B cell (primary cell): Measurements from ENCODE around the gene RAD9A. TPM values are rescaled to one million over a fixed set of nuclear protein-coding genes. Genes with fewer than 3 reads are reported as not detected.
A peak's percentile ranks its signal among the peaks of the same experiment; 100 is the strongest.

Source experiments
- ATAC-seq: fragments of 200-7000 bp; cut with Tn5 transposase; one replicate; pipeline ENCODE4 v1.10.0; 2021; ENCODE audit warnings: low read depth, mild to moderate bottlenecking, moderate number of reproducible peaks, moderate library complexity
- CTCF ChIA-PET: fragments of 350-600 bp; sonication (Branson Sonifier 250); formaldehyde crosslinking; loops from one replicate; lab custom pipeline; 2021; ENCODE audit warnings: antibody characterized with exemption, inconsistent platforms; lab: Charles Lee
- POLR2A ChIA-PET: fragments of 350-600 bp; sonication (Branson Sonifier 250); formaldehyde crosslinking; loops from one replicate; lab custom pipeline; 2021; ENCODE audit warnings: antibody characterized with exemption; lab: Charles Lee
- DNase-seq: peaks from one replicate; pipeline ENCODE4 v3.0.0; 2013
- H2AFZ ChIP-seq: 2 replicates; pipeline ENCODE4 v1.6.1; 2012; ENCODE audit warnings: mild to moderate bottlenecking, low read depth, low read length; ENCODE audit not compliant: insufficient read depth, poor library complexity, severe bottlenecking
- H3K27ac ChIP-seq, 2 donors: 1 replicate in 1 of 2; 2 replicates in 1 of 2; pipeline ENCODE4 v1.5.1; 2012 to 2013; ENCODE audit warnings: low read length in 2 of 2, mild to moderate bottlenecking in 2 of 2, moderate library complexity in 1 of 2
- H3K27me3 ChIP-seq, 4 experiments: fragments of 200-600 bp in 1 of 4; sonication (generic) in 1 of 4; replicated peaks in 1 of 4; 1 replicate in 2 of 4; 2 replicates in 2 of 4; pipeline versions ENCODE4 v1.6.1 to v1.7.0; 2013 to 2016; ENCODE audit warnings: low read length in 3 of 4, mild to moderate bottlenecking in 2 of 4, mixed read lengths in 1 of 4, moderate library complexity in 1 of 4; ENCODE audit not compliant: insufficient read depth in 4 of 4, control insufficient read depth in 3 of 4; ENCODE audit errors: control extremely low read depth in 1 of 4
- H3K36me3 ChIP-seq, 2 experiments: replicated peaks in 1 of 2; 1 replicate in 1 of 2; 2 replicates in 1 of 2; pipeline versions ENCODE4 v1.6.1 to v1.7.1; 2013; ENCODE audit warnings: low read length in 1 of 2; ENCODE audit not compliant: insufficient read depth in 2 of 2, control insufficient read depth in 1 of 2; ENCODE audit errors: control extremely low read depth in 1 of 2, extremely low read depth in 1 of 2
- H3K4me1 ChIP-seq, 2 donors: fragments of 200-600 bp in 1 of 2; sonication (generic) in 1 of 2; 1 replicate in 1 of 2; 2 replicates in 1 of 2; pipeline versions ENCODE4 v1.5.1 to v1.6.1; 2013 to 2017; ENCODE audit warnings: low read length in 2 of 2; ENCODE audit not compliant: control insufficient read depth in 2 of 2, insufficient read depth in 2 of 2
- H3K4me2 ChIP-seq: replicated peaks from 2 replicates; pipeline ENCODE3; 2012; ENCODE audit warnings: mild to moderate bottlenecking, low read depth, low read length; ENCODE audit not compliant: poor library complexity, severe bottlenecking
- H3K4me3 ChIP-seq, 5 experiments: fragments of 200-600 bp in 1 of 5; sonication (generic) in 1 of 5; 1 replicate in 3 of 5; 2 replicates in 2 of 5; pipeline versions ENCODE4 v1.5.1 to v1.7.0; 2011 to 2016; ENCODE audit warnings: low read length in 4 of 5, mild to moderate bottlenecking in 4 of 5, low read depth in 2 of 5, control low read depth in 1 of 5, moderate library complexity in 1 of 5; ENCODE audit not compliant: insufficient read depth in 1 of 5; ENCODE audit errors: control extremely low read depth in 1 of 5, extremely low read depth in 1 of 5
- H3K79me2 ChIP-seq: fragments of 200-600 bp; sonication (generic); one replicate; pipeline ENCODE4 v1.6.0; 2016; ENCODE audit warnings: low read length; ENCODE audit not compliant: control insufficient read depth, insufficient read depth
- H3K9ac ChIP-seq: fragments of 200-600 bp; sonication (generic); 2 replicates; pipeline ENCODE4 v1.6.1; 2017; ENCODE audit warnings: mild to moderate bottlenecking, low read length, moderate library complexity
- H3K9me3 ChIP-seq, 3 donors: one replicate each; pipeline versions ENCODE4 v1.6.1 to v1.7.1; 2013; ENCODE audit warnings: low read length in 2 of 3; ENCODE audit not compliant: control insufficient read depth in 2 of 3, insufficient read depth in 1 of 3; ENCODE audit errors: control extremely low read depth in 1 of 3
- H4K20me1 ChIP-seq: 2 replicates; pipeline ENCODE4 v1.6.0; 2012; ENCODE audit warnings: mild to moderate bottlenecking, low read length; ENCODE audit not compliant: insufficient read depth, control insufficient read depth, poor library complexity, severe bottlenecking
- H3K27ac Mint-ChIP-seq: one replicate; pipeline ENCODE4 v1.8.0; 2021; ENCODE audit warnings: mixed read lengths
- H3K27me3 Mint-ChIP-seq: one replicate; pipeline ENCODE4 v1.8.0; 2021; ENCODE audit warnings: mixed read lengths
- H3K4me1 Mint-ChIP-seq: one replicate; pipeline ENCODE4 v1.8.0; 2021; ENCODE audit warnings: mixed read lengths
- H3K4me3 Mint-ChIP-seq: one replicate; pipeline ENCODE4 v1.8.0; 2021; ENCODE audit warnings: mixed read lengths
- H3K9me3 Mint-ChIP-seq: one replicate; pipeline ENCODE4 v1.8.0; 2022; ENCODE audit warnings: mixed read lengths; ENCODE audit not compliant: insufficient read depth
- EZH2 ChIP-seq: IDR thresholded peaks from 2 replicates; pipeline ENCODE4 v1.6.1; 2012; ENCODE audit warnings: borderline replicate concordance, low read depth, mild to moderate bottlenecking, moderate library complexity, low read length; ENCODE audit not compliant: insufficient read depth, poor library complexity, severe bottlenecking
- WGBS: methylation state at CpG from one replicate; pipeline ENCODE4 v1.1.5; 2013; ENCODE audit warnings: missing lambda C conversion rate; ENCODE audit not compliant: insufficient coverage; 5-methylcytosine and 5-hydroxymethylcytosine counted together
- intact Hi-C: fragments of 100-400 bp; cut with micrococcal nuclease; formaldehyde crosslinking; loops from one replicate; pipeline ENCODE4 v1.10.0; 2022
- polyA plus RNA-seq: library from polyadenylated mRNA; depleted of rRNA; stranded (reverse); fragments of >200 nt; gene quantifications from 2 replicates; pipeline ENCODE4 v1.2.3, GENCODE V29; 2012
- total RNA-seq, 2 donors: library from RNA; stranded (reverse); fragments of 120-200 nt in 1 of 2; gene quantifications; 1 replicate in 1 of 2; 2 replicates in 1 of 2; pipeline versions ENCODE4 v1.2.3 to v1.2.4, GENCODE V29; 2013 to 2022
- TF ChIP-seq, protein P1 (sequence below): fragments of 200-600 bp; IDR thresholded peaks from one replicate; pipeline ENCODE4 v1.8.0; 2022; ENCODE audit warnings: antibody characterized with exemption, mild to moderate bottlenecking

RAD9A gene
- total and polyA plus RNA-seq, 2 donors (not counting 1 experiment from before 2014, with no cell fraction given): 50.6 to 76.8 TPM

DNA sequence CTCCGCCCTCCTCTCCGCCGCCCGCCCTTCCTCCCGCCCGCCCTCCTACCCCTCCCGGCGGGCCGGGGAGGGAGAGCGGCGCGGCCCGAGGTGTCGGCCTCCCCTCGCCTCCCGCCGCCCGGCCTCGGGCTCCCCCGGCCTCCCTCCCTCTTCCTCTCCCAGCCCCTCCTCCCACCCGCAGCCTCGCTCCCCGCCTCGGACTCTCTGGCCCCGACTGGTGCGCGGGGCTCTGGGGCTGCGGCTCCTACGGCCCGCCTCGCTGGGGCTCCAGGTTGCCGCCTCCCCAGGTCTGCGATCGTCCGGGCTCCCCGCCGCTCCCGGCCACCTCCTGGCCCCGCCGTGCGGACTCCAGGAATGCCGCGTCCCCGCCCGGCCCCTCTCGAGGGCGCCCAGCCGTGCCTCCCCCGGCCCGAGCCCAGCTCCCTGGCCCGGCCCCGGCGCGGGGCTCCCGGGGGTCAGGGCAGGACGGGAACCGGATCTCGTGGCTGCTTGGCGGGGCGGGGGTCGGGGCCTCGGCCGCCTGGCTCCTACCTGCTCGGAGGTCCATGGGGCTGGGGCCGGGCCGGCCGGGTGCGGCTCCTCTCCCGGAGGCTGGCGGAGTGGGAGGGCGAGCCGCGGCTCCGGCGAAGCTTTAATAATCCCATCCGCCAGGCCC is 18.7 kb upstream of the RAD9A start, which contains the start of gene CLCF1:
Gene CLCF1 (minus strand): TSS at position 606 of the 655 bp plus-strand sequence. CDS start 59 bp downstream, at position 547.
- intact Hi-C loops: loop anchor here (1.0 kb wide), 2 partner anchors 8 to 20 kb away; partner anchors contain the start of gene POLD4
- Histone ChIP-seq H3K27me3 (no peaks in the 10 kb centered on the region), H3K36me3 (peaks cover 0 to 3% of the 10 kb centered on the region in 2 experiments), H3K79me2 (peaks cover 50% of the 10 kb centered on the region), H3K4me3 (peak within 1 kb of the TSS in 4 of 5 experiments; percentile 54 to 95 (median 76)), H3K9me3 (no peaks in the 10 kb centered on the region), H4K20me1 (peaks cover 42% of the 10 kb centered on the region), H3K4me2 (peak within 1 kb of the TSS; percentile 93), H3K4me1 (peaks cover 50 to 55% of the 10 kb centered on the region in 2 donors), H2AFZ (peak within 1 kb of the TSS; percentile 71), H3K9ac (peak within 1 kb of the TSS; percentile 88), H3K27ac (peak within 1 kb of the TSS; percentile 41 to 89)
- ChIA-PET CTCF (interaction anchor here (1.0 to 42.2 kb wide), 5 partner anchors 2 to 119 kb away, joined by 3 to 2379 read pairs (median 4); partner anchors contain the start of genes CLCF1, POLD4 and RAD9A), POLR2A (interaction anchor here (0.6 to 14.2 kb wide), 30 partner anchors 8 to 1071 kb away, joined by 3 to 323 read pairs (median 6); partner anchors contain the start of genes ANKRD13D, POLD4, PPP1CA and PTPRCAP)
- Mint-ChIP-seq H3K4me3 (peak within 1 kb of the TSS; percentile 94), H3K4me1 (peaks cover 57% of the 10 kb centered on the region), H3K27ac (peak within 1 kb of the TSS; percentile 98), H3K27me3 (no peaks in the 10 kb centered on the region), H3K9me3 (no peaks in the 10 kb centered on the region)
- ATAC-seq (peak; percentile 14), DNase-seq (no peak)
- WGBS: under 1% methylated on average over 68 of the region's 76 CpGs
- TF ChIP-seq, protein P1, sequence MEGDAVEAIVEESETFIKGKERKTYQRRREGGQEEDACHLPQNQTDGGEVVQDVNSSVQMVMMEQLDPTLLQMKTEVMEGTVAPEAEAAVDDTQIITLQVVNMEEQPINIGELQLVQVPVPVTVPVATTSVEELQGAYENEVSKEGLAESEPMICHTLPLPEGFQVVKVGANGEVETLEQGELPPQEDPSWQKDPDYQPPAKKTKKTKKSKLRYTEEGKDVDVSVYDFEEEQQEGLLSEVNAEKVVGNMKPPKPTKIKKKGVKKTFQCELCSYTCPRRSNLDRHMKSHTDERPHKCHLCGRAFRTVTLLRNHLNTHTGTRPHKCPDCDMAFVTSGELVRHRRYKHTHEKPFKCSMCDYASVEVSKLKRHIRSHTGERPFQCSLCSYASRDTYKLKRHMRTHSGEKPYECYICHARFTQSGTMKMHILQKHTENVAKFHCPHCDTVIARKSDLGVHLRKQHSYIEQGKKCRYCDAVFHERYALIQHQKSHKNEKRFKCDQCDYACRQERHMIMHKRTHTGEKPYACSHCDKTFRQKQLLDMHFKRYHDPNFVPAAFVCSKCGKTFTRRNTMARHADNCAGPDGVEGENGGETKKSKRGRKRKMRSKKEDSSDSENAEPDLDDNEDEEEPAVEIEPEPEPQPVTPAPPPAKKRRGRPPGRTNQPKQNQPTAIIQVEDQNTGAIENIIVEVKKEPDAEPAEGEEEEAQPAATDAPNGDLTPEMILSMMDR: no peak
- no peak for TF ChIP-seq EZH2
